A549 (cell line): ENCODE measurements around the gene CDH4.

Experiments used
- BHLHE40 ChIP-seq: IDR thresholded peaks from 2 replicates; pipeline ENCODE4 v1.6.1; 2012; ENCODE audit warnings: low read depth, low read length, inconsistent platforms
- CTCF ChIP-seq: fragments of >200 bp; sonication (Bioruptor Twin); formaldehyde crosslinking; IDR thresholded peaks from 3 replicates; pipeline ENCODE4 v1.5.1; 2016
- EHMT2 ChIP-seq: fragments of 200-600 bp; sonication (generic); IDR thresholded peaks from 2 replicates; pipeline ENCODE4 v1.6.1; 2016; ENCODE audit warnings: antibody characterized with exemption, low read depth, mild to moderate bottlenecking, moderate library complexity
- EP300 ChIP-seq, 2 experiments: fragments of >200 bp; sonication (Bioruptor Twin); formaldehyde crosslinking; IDR thresholded peaks; 2 replicates in 1 of 2; 3 replicates in 1 of 2; pipeline ENCODE4 v1.6.1; 2016 to 2017
- GATA3 ChIP-seq: IDR thresholded peaks from 2 replicates; pipeline ENCODE4 v1.6.1; 2012; ENCODE audit warnings: borderline replicate concordance
- MAFK ChIP-seq: fragments of 450-650 bp; IDR thresholded peaks from 2 replicates; pipeline ENCODE4 v1.6.1; 2014; ENCODE audit not compliant: partially characterized antibody
- MYC ChIP-seq: IDR thresholded peaks from 2 replicates; pipeline ENCODE4 v1.6.1; 2012; ENCODE audit warnings: mild to moderate bottlenecking, inconsistent platforms, low read length, improper control_type of control experiment, borderline replicate concordance
- POLR2A ChIP-seq: IDR thresholded peaks from 2 replicates; pipeline ENCODE4 v1.6.1; 2012; ENCODE audit warnings: mild to moderate bottlenecking, low read length
- RFX5 ChIP-seq: fragments of 450-650 bp; IDR thresholded peaks from 2 replicates; pipeline ENCODE4 v1.7.1; 2014; ENCODE audit warnings: antibody characterized with exemption, mild to moderate bottlenecking, moderate library complexity

GRCh38 chr20:61884571-61885389, 632.7 kb downstream of the CDH4 start:
- TF ChIP-seq CTCF (no peak), POLR2A (no peak), GATA3 (no peak), EP300 (IDR thresholded peaks at IDR 0.05) (no peak), MAFK (no peak), MYC (no peak), RFX5 (no peak), BHLHE40 (no peak), EHMT2 (no peak)
